ENCODE results near the gene ADCY2. TPM values are rescaled to one million over a fixed set of nuclear protein-coding genes. Genes with fewer than 3 reads are reported as not detected.
"Not testable (repeated sequence)": the region's sequence is repeated elsewhere in the genome, so short reads cannot be mapped to it uniquely, and the experiment has no call there.

Gene ADCY2
- polyA plus RNA-seq, 1 donor, result 51.8 TPM

- DNase-seq (ENCODE audit: low read depth), result no peak
Observed at GRCh38 chr5:7395432-7395946, 449 bp upstream of the ADCY2 start.

GRCh38 chr5:7396713-7397454 lies 946 bp downstream of the ADCY2 start:
- DNase-seq (ENCODE audit: low read depth), result peak; percentile 29

GRCh38 chr5:7397937-7398336 lies 2.0 kb downstream of the ADCY2 start:
- DNase-seq (ENCODE audit: low read depth), result no peak

GRCh38 chr5:7398596-7399280 lies 2.8 kb downstream of the ADCY2 start:
- no peak for DNase-seq (ENCODE audit: low read depth)

- DNase-seq (ENCODE audit: low read depth), result no peak
Observed at GRCh38 chr5:7405277-7405676, 9.3 kb downstream of the ADCY2 start.

GRCh38 chr5:7410936-7411511 lies 15.1 kb downstream of the ADCY2 start:
- DNase-seq (ENCODE audit: low read depth), result no peak

- no peak for DNase-seq (ENCODE audit: low read depth)
Observed at GRCh38 chr5:7412409-7412808, 16.5 kb downstream of the ADCY2 start.

- no peak for DNase-seq (ENCODE audit: low read depth)
Observed at GRCh38 chr5:7415123-7415522, 19.2 kb downstream of the ADCY2 start.

GRCh38 chr5:7415587-7416535 lies 19.9 kb downstream of the ADCY2 start:
- DNase-seq (ENCODE audit: low read depth), result no peak

GRCh38 chr5:7418276-7418675 lies 22.3 kb downstream of the ADCY2 start:
- DNase-seq (ENCODE audit: low read depth), result no peak

- no peak for DNase-seq (ENCODE audit: low read depth)
Observed at GRCh38 chr5:7419367-7419766, 23.4 kb downstream of the ADCY2 start.

GRCh38 chr5:7419846-7420245 lies 23.9 kb downstream of the ADCY2 start:
- DNase-seq (ENCODE audit: low read depth), result no peak

- DNase-seq (ENCODE audit: low read depth), result no peak
Observed at GRCh38 chr5:7420510-7421280, 24.8 kb downstream of the ADCY2 start.

GRCh38 chr5:7422316-7423106 lies 26.6 kb downstream of the ADCY2 start:
- peak; percentile 28 for DNase-seq (ENCODE audit: low read depth)

- DNase-seq (ENCODE audit: low read depth), result not testable (repeated sequence)
Observed at GRCh38 chr5:7423231-7423630, 27.3 kb downstream of the ADCY2 start.

GRCh38 chr5:7425830-7426229 lies 29.9 kb downstream of the ADCY2 start:
- no peak for DNase-seq (ENCODE audit: low read depth)

GRCh38 chr5:7426284-7426683 lies 30.3 kb downstream of the ADCY2 start:
- DNase-seq (ENCODE audit: low read depth), result no peak

- DNase-seq (ENCODE audit: low read depth), result no peak
Observed at GRCh38 chr5:7434914-7435313, 39.0 kb downstream of the ADCY2 start.

GRCh38 chr5:7435503-7435902 lies 39.6 kb downstream of the ADCY2 start:
- DNase-seq (ENCODE audit: low read depth), result no peak

GRCh38 chr5:7436521-7436920 lies 40.6 kb downstream of the ADCY2 start:
- no peak for DNase-seq (ENCODE audit: low read depth)

Data from forelimb muscle (tissue), 1 donor.